ENCODE data around the gene C3orf20.

DNA sequence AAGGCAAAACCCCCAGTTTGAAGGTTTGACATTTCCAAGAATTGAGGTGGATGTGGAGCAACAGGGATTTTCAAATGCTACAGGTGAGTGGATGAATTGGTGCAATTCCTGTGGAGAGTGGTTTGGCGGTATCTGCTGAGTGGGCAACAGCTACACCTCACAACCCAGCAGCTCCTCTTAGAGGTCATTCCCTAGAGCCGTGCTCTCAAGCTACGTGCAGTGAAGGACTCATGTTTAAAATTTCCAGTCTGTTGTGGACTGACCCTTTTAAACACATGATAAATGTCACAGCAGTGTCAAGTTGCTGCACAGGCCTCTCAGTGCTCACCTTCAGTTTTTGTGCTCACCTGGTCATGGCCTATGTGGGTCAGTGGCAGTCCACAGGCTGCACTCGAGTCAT lies 9.5 kb downstream of the C3orf20 start:
- no peak for TF ChIP-seq GATA2 (IDR thresholded peaks at IDR 0.05; ENCODE audit: low read depth, low read length)
- no peak for TF ChIP-seq GATA3 (IDR thresholded peaks at IDR 0.05; ENCODE audit: low read depth, low read length)
